K562 (cell line): ENCODE data around the gene ALDH16A1. TPM values are rescaled to one million over a fixed set of nuclear protein-coding genes. Genes with fewer than 3 reads are reported as not detected.

Experiments
- ARID1B ChIP-seq: fragments of 450-650 bp; IDR thresholded peaks from 2 replicates; pipeline ENCODE4 v1.6.1; 2016; ENCODE audit warnings: antibody characterized with exemption, mild to moderate bottlenecking, inconsistent platforms
- FOXO4 ChIP-seq: fragments of 450-650 bp; formaldehyde crosslinking; IDR thresholded peaks from 2 replicates; pipeline ENCODE4 v1.4.0; 2020; ENCODE audit warnings: mild to moderate bottlenecking, moderate library complexity
- KLF13 ChIP-seq: fragments of 450-650 bp; IDR thresholded peaks from 2 replicates; pipeline ENCODE4 v1.6.1; 2016; ENCODE audit warnings: missing genetic modification characterization, low read depth, mild to moderate bottlenecking, missing compliant biosample characterization, moderate library complexity, borderline replicate concordance
- MTA3 ChIP-seq: fragments of 450-650 bp; formaldehyde crosslinking; IDR thresholded peaks from 2 replicates; pipeline ENCODE4 v1.6.1; 2017; ENCODE audit warnings: mild to moderate bottlenecking, borderline replicate concordance
- PBX2 ChIP-seq, 2 experiments: IDR thresholded peaks in 1 of 2; conservative IDR thresholded peaks in 1 of 2; 2 replicates each; pipeline ENCODE4 v1.6.1; 2016; ENCODE audit warnings: low read depth in 2 of 2, mild to moderate bottlenecking in 1 of 2, missing compliant biosample characterization in 1 of 2, missing genetic modification characterization in 1 of 2, moderate library complexity in 1 of 2
- PRDM10 ChIP-seq: fragments of 450-650 bp; IDR thresholded peaks from 2 replicates; pipeline ENCODE4 v1.6.1; 2018; ENCODE audit not compliant: partially characterized antibody
- SNAPC5 ChIP-seq: fragments of 250-450 bp; sonication (Bioruptor Pico); IDR thresholded peaks from 2 replicates; pipeline ENCODE4 v1.8.0; 2021; ENCODE audit warnings: moderate library complexity, mild to moderate bottlenecking, inconsistent platforms
- ZBTB33 ChIP-seq: sonication (generic); formaldehyde crosslinking; IDR thresholded peaks from 2 replicates; pipeline ENCODE4 v1.8.1; 2023; ENCODE audit warnings: mild to moderate bottlenecking, missing genetic modification reagents
- ZBTB7A ChIP-seq: IDR thresholded peaks from 2 replicates; pipeline ENCODE4 v1.6.1; 2011; ENCODE audit warnings: low read depth, mild to moderate bottlenecking, low read length, moderate library complexity, borderline replicate concordance; ENCODE audit not compliant: control insufficient read depth
- ZNF263 ChIP-seq: sonication (generic); formaldehyde crosslinking; IDR thresholded peaks from 2 replicates; pipeline ENCODE4 v1.8.0; 2022; ENCODE audit warnings: mild to moderate bottlenecking, missing genetic modification reagents, borderline replicate concordance
- ZNF395 ChIP-seq: fragments of 200-800 bp; sonication (Bioruptor generic); IDR thresholded peaks from 2 replicates; pipeline ENCODE4 v1.6.1; 2017; ENCODE audit warnings: missing genetic modification characterization, missing compliant biosample characterization
- ZNF444 ChIP-seq: fragments of 250-450 bp; sonication (Bioruptor Pico); IDR thresholded peaks from 2 replicates; pipeline ENCODE4 v1.4.0; 2020; ENCODE audit warnings: mild to moderate bottlenecking, moderate library complexity
- polyA plus RNA-seq, 8 experiments: library from polyadenylated mRNA; depleted of rRNA in 4 of 8; stranded (reverse) in 5 of 8; unstranded in 3 of 8; fragments of >200 nt; fragmentation: Nextera tagmentation in 2 of 8; fragmentation: Illumina TruSeq in 1 of 8; extraction: Ambion mirVana in 2 of 8; extraction: Trizol in 1 of 8; gene quantifications; 2 replicates each; pipeline versions ENCODE4 v1.2.1 to v1.2.3, GENCODE V29; 2011 to 2014; ENCODE audit warnings: inconsistent platforms in 1 of 8, missing spikeins in 1 of 8
- total RNA-seq, 7 experiments: library from RNA; depleted of rRNA in 6 of 7; stranded (reverse); fragments of >200 nt in 6 of 7; fragmentation: Illumina TruSeq in 2 of 7; extraction: Trizol in 2 of 7; gene quantifications; 2 replicates each; pipeline versions ENCODE4 v1.2.1 to v1.2.3, GENCODE V29; 2011 to 2021; ENCODE audit warnings: low replicate concordance in 1 of 7

The ALDH16A1 gene
- total and polyA plus RNA-seq, 9 of the 15 experiments (the other 6 are each of a cell fraction or from before 2014, with no cell fraction given): 2.2 to 52.2 (median 7.6) TPM

GRCh38 chr19:49475995-49476880, 23.2 kb downstream of the ALDH16A1 start (continued):
- TF ChIP-seq ZNF263 (CRISPR knock-in tag) (peak; percentile 38; the same call in 1 of the 2 replicates), PRDM10 (peak; percentile 81), ZNF395 (CRISPR knock-in tag) (no peak), FOXO4 (no peak), ZBTB33 (peak; percentile 95), ZBTB7A (no peak; the same call in none of the 2 replicates), SNAPC5 (CRISPR knock-in tag) (no peak), PBX2 (CRISPR knock-in tag; IDR thresholded peaks at IDR 0.05; ENCODE audit: low read depth) (no peak), PBX2 (tag; conservative IDR thresholded peaks at IDR 0.05; ENCODE audit: low read depth) (no peak), ARID1B (no peak), MTA3 (0 out of 2 replicates have a peak, but pooled peaks have one; percentile 26), KLF13 (tag) (no peak), ZNF444 (CRISPR knock-in tag) (no peak)
